Gastrocnemius medialis (tissue), 4 donors: Measurements from ENCODE around the gene FUT3. TPM values are rescaled to one million over a fixed set of nuclear protein-coding genes. Genes with fewer than 3 reads are reported as not detected.

Source experiments
- ATAC-seq, 2 donors: fragments of 150-250 bp; one replicate each; pipeline ENCODE4 v1.9.1; 2016
- DNase-seq, 2 donors: peaks; one replicate each; pipeline ENCODE4 v3.0.0-alpha.2; 2019
- H3K27ac ChIP-seq, 4 donors: fragments of 200-600 bp; sonication (generic); 1 replicate in 1 of 4; 2 replicates in 3 of 4; pipeline ENCODE4 v1.5.1; 2016 to 2018; ENCODE audit warnings: mild to moderate bottlenecking in 2 of 4, moderate library complexity in 1 of 4
- H3K27me3 ChIP-seq, 3 donors: fragments of 200-600 bp; sonication (generic) in 2 of 3; 1 replicate in 1 of 3; 2 replicates in 2 of 3; pipeline versions ENCODE4 v1.5.1 to v1.6.0; 2016 to 2019; ENCODE audit warnings: mild to moderate bottlenecking in 1 of 3, moderate library complexity in 1 of 3
- H3K36me3 ChIP-seq, 2 donors: fragments of 200-600 bp; sonication (generic) in 1 of 2; one replicate each; pipeline ENCODE4 v1.5.1; 2017 to 2018
- H3K4me1 ChIP-seq, 2 donors: fragments of 200-600 bp; sonication (generic) in 1 of 2; one replicate each; pipeline ENCODE4 v1.5.1; 2016 to 2017; ENCODE audit warnings: mild to moderate bottlenecking in 2 of 2
- H3K4me3 ChIP-seq, 4 donors: fragments of 200-600 bp; sonication (generic) in 3 of 4; 1 replicate in 1 of 4; 2 replicates in 3 of 4; pipeline ENCODE4 v1.5.1; 2016 to 2019; ENCODE audit warnings: mild to moderate bottlenecking in 2 of 4
- H3K9me3 ChIP-seq, 3 donors: fragments of 200-600 bp; sonication (generic) in 2 of 3; 1 replicate in 1 of 3; 2 replicates in 2 of 3; pipeline ENCODE4 v1.5.1; 2016 to 2019
- POLR2A ChIP-seq, 2 donors: fragments of 450-650 bp; IDR thresholded peaks; one replicate each; pipeline ENCODE4 v1.6.1; 2017; ENCODE audit warnings: antibody characterized with exemption in 2 of 2, mild to moderate bottlenecking in 2 of 2, moderate library complexity in 2 of 2
- in situ Hi-C, 4 donors: fragments of 200-750 bp; cut with MboI; loops; one replicate each; pipeline versions ENCODE4 v1.15.0 to v1.8.0; 2017; ENCODE audit warnings: low sequenced_read_pairs in 4 of 4
- intact Hi-C: fragments of 100-400 bp; cut with DNase I; formaldehyde crosslinking; loops from one replicate; pipeline ENCODE4 v1.15.1; 2023; ENCODE audit warnings: low total_unique reads
- total RNA-seq, 4 donors: library from RNA; depleted of rRNA; stranded (reverse); fragments of >200 nt; gene quantifications; one replicate each; pipeline versions ENCODE4 v1.1.0 to v1.2.3, GENCODE V29; 2016
- TF ChIP-seq, protein P1 (sequence below), 5 experiments: fragments of 450-650 bp in 3 of 5; fragments of 200-600 bp in 2 of 5; sonication (generic) in 2 of 5; IDR thresholded peaks in 4 of 5; conservative IDR thresholded peaks in 1 of 5; 1 replicate in 4 of 5; 2 replicates in 1 of 5; pipeline ENCODE4 v1.5.1; 2016 to 2019; ENCODE audit warnings: antibody characterized with exemption in 5 of 5, mild to moderate bottlenecking in 3 of 5, moderate library complexity in 3 of 5

The FUT3 gene
- total RNA-seq, 4 donors from 2014 or later, result 0.32 TPM; not detected in 3

DNA sequence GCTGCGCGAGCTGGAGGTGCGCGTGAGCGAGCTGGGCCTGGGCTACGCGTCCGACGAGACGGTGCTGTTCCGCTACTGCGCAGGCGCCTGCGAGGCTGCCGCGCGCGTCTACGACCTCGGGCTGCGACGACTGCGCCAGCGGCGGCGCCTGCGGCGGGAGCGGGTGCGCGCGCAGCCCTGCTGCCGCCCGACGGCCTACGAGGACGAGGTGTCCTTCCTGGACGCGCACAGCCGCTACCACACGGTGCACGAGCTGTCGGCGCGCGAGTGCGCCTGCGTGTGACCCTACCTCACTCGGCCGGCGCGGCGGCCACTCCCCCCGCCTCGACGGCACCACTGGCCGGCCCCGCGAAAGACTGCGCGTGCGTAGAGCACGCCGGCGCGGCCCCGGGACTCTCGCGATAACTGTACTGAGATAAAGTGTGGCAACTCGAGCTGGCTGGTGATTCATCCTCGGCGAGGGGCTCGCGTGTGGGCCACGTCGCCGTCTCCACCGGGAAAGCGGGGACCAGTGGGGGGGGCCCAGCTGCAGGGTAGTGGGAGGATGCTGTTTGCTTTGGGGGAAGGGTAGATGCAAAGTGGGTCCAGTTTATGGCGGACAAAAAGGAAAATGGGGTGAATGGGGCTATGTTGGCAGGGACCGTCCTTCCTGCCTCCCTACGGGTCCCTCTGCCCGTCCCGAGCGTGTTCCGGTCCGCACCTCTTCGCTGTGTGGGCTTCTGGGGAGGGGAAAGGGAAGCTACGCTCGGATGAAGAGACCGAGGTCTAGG is 23.2 kb downstream of the FUT3 start:
- H3K27me3 ChIP-seq, result peaks cover 38 to 57% (median 44%) of the 10 kb centered on the region in 3 donors
- peak in 1 of 2 donors; percentile 26 for ATAC-seq
- H3K4me1 ChIP-seq, result no peaks in the 10 kb centered on the region
- intact Hi-C loops (no loop called here), in situ Hi-C loops (no loop called here)
- DNase-seq, result peak; percentile 17 to 30
- H3K4me3 ChIP-seq, result peak overlapping the region; percentile 28 to 39 (median 34)
- no peak overlapping the region for H3K27ac ChIP-seq
- TF ChIP-seq, protein P1, sequence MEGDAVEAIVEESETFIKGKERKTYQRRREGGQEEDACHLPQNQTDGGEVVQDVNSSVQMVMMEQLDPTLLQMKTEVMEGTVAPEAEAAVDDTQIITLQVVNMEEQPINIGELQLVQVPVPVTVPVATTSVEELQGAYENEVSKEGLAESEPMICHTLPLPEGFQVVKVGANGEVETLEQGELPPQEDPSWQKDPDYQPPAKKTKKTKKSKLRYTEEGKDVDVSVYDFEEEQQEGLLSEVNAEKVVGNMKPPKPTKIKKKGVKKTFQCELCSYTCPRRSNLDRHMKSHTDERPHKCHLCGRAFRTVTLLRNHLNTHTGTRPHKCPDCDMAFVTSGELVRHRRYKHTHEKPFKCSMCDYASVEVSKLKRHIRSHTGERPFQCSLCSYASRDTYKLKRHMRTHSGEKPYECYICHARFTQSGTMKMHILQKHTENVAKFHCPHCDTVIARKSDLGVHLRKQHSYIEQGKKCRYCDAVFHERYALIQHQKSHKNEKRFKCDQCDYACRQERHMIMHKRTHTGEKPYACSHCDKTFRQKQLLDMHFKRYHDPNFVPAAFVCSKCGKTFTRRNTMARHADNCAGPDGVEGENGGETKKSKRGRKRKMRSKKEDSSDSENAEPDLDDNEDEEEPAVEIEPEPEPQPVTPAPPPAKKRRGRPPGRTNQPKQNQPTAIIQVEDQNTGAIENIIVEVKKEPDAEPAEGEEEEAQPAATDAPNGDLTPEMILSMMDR (IDR thresholded peaks at IDR 0.05 in 4 of 5, conservative IDR thresholded peaks at IDR 0.05 in 1 of 5), result no peak
- peak; percentile 24 to 33 for TF ChIP-seq POLR2A (IDR thresholded peaks at IDR 0.05)
- H3K9me3 ChIP-seq, result no peaks in the 10 kb centered on the region
- H3K36me3 ChIP-seq, result no peaks in the 10 kb centered on the region

DNA sequence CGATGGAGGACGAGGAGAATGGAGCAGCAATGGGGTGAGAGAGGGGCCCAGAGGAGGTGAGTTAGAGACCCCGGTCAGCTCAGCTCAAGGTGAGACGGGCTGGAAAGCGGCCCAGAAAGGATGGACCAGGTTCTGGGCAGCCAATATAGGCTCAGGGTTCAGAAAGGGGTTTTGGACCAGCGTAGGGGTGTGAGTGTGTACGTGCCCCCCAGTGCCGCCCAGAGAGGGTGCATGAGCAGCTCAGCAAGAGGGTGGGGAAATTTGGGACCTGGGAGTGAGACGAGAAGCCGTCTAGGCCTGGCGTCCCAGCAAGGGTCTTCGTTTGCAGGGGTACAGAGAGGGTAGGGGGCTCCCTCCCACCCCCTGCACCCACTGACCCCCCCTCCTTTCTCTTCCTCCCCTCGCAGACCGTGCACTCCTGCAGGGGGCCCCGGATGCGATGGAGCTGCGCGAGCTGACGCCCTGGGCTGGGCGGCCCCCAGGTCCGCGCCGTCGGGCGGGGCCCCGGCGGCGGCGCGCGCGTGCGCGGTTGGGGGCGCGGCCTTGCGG is 23.8 kb downstream of the FUT3 start:
- Histone ChIP-seq H3K4me1 (no peaks in the 10 kb centered on the region), H3K36me3 (no peaks in the 10 kb centered on the region), H3K27me3 (peaks cover 42 to 55% (median 47%) of the 10 kb centered on the region in 3 donors), H3K9me3 (no peaks in the 10 kb centered on the region), H3K4me3 (no peak overlapping the region), H3K27ac (no peak overlapping the region)
- in situ Hi-C loops, result no loop called here
- ATAC-seq (no peak), DNase-seq (no peak)
- intact Hi-C loops, result no loop called here
- no peak for TF ChIP-seq POLR2A (IDR thresholded peaks at IDR 0.05)
- TF ChIP-seq, protein P1 (IDR thresholded peaks at IDR 0.05 in 4 of 5, conservative IDR thresholded peaks at IDR 0.05 in 1 of 5), result no peak

DNA sequence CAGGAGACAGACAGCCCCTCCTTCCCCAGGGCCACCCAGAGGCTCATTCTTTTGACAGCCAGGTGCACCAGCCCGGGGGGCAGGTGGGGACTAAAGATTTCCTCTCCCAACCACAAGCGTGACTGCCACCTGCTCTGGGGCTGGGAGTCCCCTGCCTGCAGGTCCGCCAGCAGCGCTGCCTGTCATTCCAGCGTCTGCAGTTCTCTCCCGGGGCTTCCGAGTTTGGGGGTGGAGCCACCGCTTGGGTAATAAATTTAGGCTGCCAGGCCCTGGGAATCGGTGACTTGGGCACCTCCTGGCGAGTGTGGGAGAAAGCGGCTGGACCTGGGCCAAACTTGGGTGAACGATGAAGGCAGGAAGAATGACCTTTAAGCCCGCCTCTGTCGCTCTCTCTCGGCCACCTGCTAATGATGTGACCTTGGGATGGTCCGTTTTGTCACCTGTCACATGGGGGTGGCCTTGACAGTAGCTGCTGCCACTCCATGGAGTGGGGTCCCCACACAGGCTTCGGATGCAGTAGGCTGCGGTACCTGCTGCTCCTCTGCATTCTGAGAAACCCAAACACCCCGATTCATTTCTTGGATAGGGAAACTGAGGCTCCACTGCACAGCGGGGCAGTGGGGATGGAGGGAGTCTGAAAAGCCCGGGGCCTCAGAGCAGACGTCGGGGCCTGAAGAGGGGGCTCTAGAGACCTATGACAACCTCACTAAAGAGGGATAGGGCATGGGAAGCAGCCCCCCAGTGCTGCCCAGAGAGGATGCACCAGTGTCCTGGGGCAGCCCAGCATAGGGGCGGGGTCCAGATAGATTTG is 24.5 kb downstream of the FUT3 start:
- peaks cover 46 to 57% (median 53%) of the 10 kb centered on the region in 3 donors for H3K27me3 ChIP-seq
- no peaks in the 10 kb centered on the region for H3K4me1 ChIP-seq
- ATAC-seq (no peak), DNase-seq (no peak)
- in situ Hi-C loops (no loop called here), intact Hi-C loops (no loop called here)
- H3K27ac ChIP-seq, result no peak overlapping the region
- no peak overlapping the region for H3K4me3 ChIP-seq
- TF ChIP-seq, protein P1 (IDR thresholded peaks at IDR 0.05 in 4 of 5, conservative IDR thresholded peaks at IDR 0.05 in 1 of 5), result no peak
- no peak for TF ChIP-seq POLR2A (IDR thresholded peaks at IDR 0.05)
- H3K9me3 ChIP-seq, result no peaks in the 10 kb centered on the region
- no peaks in the 10 kb centered on the region for H3K36me3 ChIP-seq

DNA sequence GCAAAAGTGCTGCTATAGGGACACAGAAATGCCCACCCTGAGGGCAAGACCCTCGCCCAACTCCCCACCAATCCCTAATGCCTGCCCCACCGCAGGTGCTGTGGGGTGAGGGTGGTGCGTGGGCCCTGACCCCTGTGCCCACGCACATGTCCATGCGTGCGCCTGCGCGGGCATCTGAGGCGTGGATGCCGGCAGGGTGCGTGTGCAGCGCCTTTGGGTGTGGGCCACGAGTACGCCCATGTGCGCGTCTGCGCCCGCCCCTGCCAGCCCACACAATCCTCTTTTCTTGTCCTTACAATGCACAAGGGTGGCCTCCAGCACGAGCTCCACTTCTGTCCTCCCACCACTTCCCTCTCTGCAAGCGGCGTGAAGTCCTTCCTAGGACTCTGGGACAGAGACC is 26.1 kb downstream of the FUT3 start:
- Histone ChIP-seq H3K9me3 (no peaks in the 10 kb centered on the region), H3K27ac (no peak overlapping the region)
- intact Hi-C loops, result no loop called here

More for the DNA sequence above, 26.1 kb downstream of the FUT3 start:
- Histone ChIP-seq H3K27me3 (peaks cover 44 to 52% (median 46%) of the 10 kb centered on the region in 3 donors), H3K36me3 (no peaks in the 10 kb centered on the region), H3K4me3 (no peak overlapping the region), H3K4me1 (no peaks in the 10 kb centered on the region)
- DNase-seq (no peak), ATAC-seq (no peak)
- in situ Hi-C loops, result no loop called here
- TF ChIP-seq POLR2A (IDR thresholded peaks at IDR 0.05), result no peak
- TF ChIP-seq, protein P1 (IDR thresholded peaks at IDR 0.05 in 4 of 5, conservative IDR thresholded peaks at IDR 0.05 in 1 of 5), result no peak
